HCT116 (cell line): ENCODE measurements around the gene SLC31A1. TPM values are rescaled to one million over a fixed set of nuclear protein-coding genes. Genes with fewer than 3 reads are reported as not detected.

Experiments
- ATAC-seq: fragments of 200-7000 bp; cut with Tn5 transposase; 2 replicates; pipeline ENCODE4 v1.9.1; 2020; ENCODE audit warnings: mild to moderate bottlenecking, moderate library complexity
- BruUV-seq: library from RNA; stranded (reverse); fragments of 400-500 nt; replicated peaks from 2 replicates; lab custom pipeline; 2021; lab: Mats Ljungman, UMichigan
- CTCF ChIA-PET: fragments of 300-600 bp; sonication (Branson Sonifier 250); formaldehyde crosslinking; loops from one replicate; lab custom pipeline; 2021; ENCODE audit warnings: antibody characterized with exemption; lab: Charles Lee
- POLR2A ChIA-PET: fragments of 300-600, 350-600 bp; sonication (Branson Sonifier 250); formaldehyde crosslinking; loops from one replicate; lab custom pipeline; 2021; ENCODE audit warnings: antibody characterized with exemption; lab: Charles Lee
- RAD21 ChIA-PET, 2 experiments: fragments of 300-600 bp; sonication (Branson Sonifier 250); formaldehyde crosslinking; loops; one replicate each; lab custom pipeline; 2023; ENCODE audit warnings: low total read pairs in 2 of 2; ENCODE audit not compliant: uncharacterized antibody in 2 of 2, unreplicated experiment in 2 of 2, low non-redundant PET in 1 of 2; lab: Charles Lee
- DNase-seq: peaks from one replicate; pipeline ENCODE4 v3.0.0-alpha.2; 2010; ENCODE audit warnings: low read depth, low spot score
- H2AFZ ChIP-seq: fragments of 200-600 bp; shearing (Covaris generic), sonication (generic); 2 replicates; pipeline ENCODE4 v1.6.1; 2017; ENCODE audit warnings: low read depth, mixed run types, mixed read lengths, antibody characterized with exemption, low read length; ENCODE audit not compliant: poor library complexity, severe bottlenecking
- H3K27ac ChIP-seq: 2 replicates; pipeline ENCODE4 v1.5.1; 2012; ENCODE audit warnings: low read depth, low read length
- H3K27me3 ChIP-seq: fragments of 200-600 bp; sonication (generic); 2 replicates; pipeline ENCODE4 v1.6.1; 2016; ENCODE audit warnings: mixed run types, low read length, mixed read lengths; ENCODE audit not compliant: insufficient read depth
- H3K36me3 ChIP-seq, 2 experiments: fragments of 200-500 bp in 1 of 2; fragments of 200-600 bp in 1 of 2; sonication (Bioruptor generic) in 1 of 2; sonication (generic) in 1 of 2; 2 replicates each; pipeline versions ENCODE4 v1.5.1 to v1.6.1; 2014 to 2016; ENCODE audit warnings: low read length in 2 of 2, inconsistent platforms in 1 of 2, mixed read lengths in 1 of 2, mixed run types in 1 of 2; ENCODE audit not compliant: insufficient read depth in 2 of 2, control insufficient read depth in 1 of 2
- H3K4me1 ChIP-seq, 2 experiments: fragments of 200-600 bp in 1 of 2; sonication (generic) in 1 of 2; 2 replicates each; pipeline versions ENCODE4 v1.5.1 to v1.6.1; 2012 to 2017; ENCODE audit warnings: low read length in 2 of 2, inconsistent platforms in 1 of 2, mild to moderate bottlenecking in 1 of 2, mixed read lengths in 1 of 2, mixed run types in 1 of 2, moderate library complexity in 1 of 2; ENCODE audit not compliant: insufficient read depth in 2 of 2, control insufficient read depth in 1 of 2
- H3K4me2 ChIP-seq: fragments of 200-600 bp; sonication (generic); 2 replicates; pipeline ENCODE4 v1.6.1; 2017; ENCODE audit warnings: mixed run types, low read length, mixed read lengths
- H3K4me3 ChIP-seq, 2 experiments: fragments of 200-600 bp in 1 of 2; sonication (generic) in 1 of 2; replicated peaks in 1 of 2; 2 replicates each; pipeline ENCODE4 v1.5.1; 2011 to 2016; ENCODE audit warnings: low read length in 2 of 2, control low read depth in 1 of 2, low read depth in 1 of 2, mild to moderate bottlenecking in 1 of 2, mixed read lengths in 1 of 2, mixed run types in 1 of 2
- H3K79me2 ChIP-seq: fragments of 200-600 bp; sonication (generic); 2 replicates; pipeline ENCODE4 v1.6.1; 2017; ENCODE audit warnings: mild to moderate bottlenecking, mixed run types, low read length, moderate library complexity, mixed read lengths; ENCODE audit not compliant: insufficient read depth
- H3K9ac ChIP-seq: fragments of 200-600 bp; sonication (generic); 2 replicates; pipeline ENCODE4 v1.6.1; 2016; ENCODE audit warnings: low read length, mixed read lengths
- H3K9me2 ChIP-seq: fragments of 200-600 bp; sonication (generic), shearing (Covaris generic); 2 replicates; pipeline ENCODE4 v1.6.1; 2017; ENCODE audit warnings: mixed run types, mild to moderate bottlenecking, moderate library complexity; ENCODE audit not compliant: insufficient read depth
- H3K9me3 ChIP-seq, 2 experiments: fragments of 200-500 bp in 1 of 2; fragments of 200-600 bp in 1 of 2; sonication (Bioruptor generic) in 1 of 2; sonication (generic) in 1 of 2; 2 replicates each; pipeline ENCODE4 v1.6.1; 2014 to 2017; ENCODE audit warnings: low read length in 2 of 2, mixed read lengths in 2 of 2, inconsistent platforms in 1 of 2, low read depth in 1 of 2, mild to moderate bottlenecking in 1 of 2, mixed run types in 1 of 2, moderate library complexity in 1 of 2; ENCODE audit not compliant: control insufficient read depth in 1 of 2, insufficient read depth in 1 of 2
- H4K20me1 ChIP-seq: fragments of 200-600 bp; sonication (generic), shearing (Covaris generic); 2 replicates; pipeline ENCODE4 v1.6.1; 2017; ENCODE audit warnings: mixed run types, mild to moderate bottlenecking, moderate library complexity; ENCODE audit not compliant: insufficient read depth
- CBX3 ChIP-seq: IDR thresholded peaks from 2 replicates; pipeline ENCODE4 v1.6.1; 2012; ENCODE audit warnings: low read depth
- CEBPB ChIP-seq: IDR thresholded peaks from 2 replicates; pipeline ENCODE4 v1.6.1; 2012; ENCODE audit warnings: low read depth
- EGR1 ChIP-seq: IDR thresholded peaks from 2 replicates; pipeline ENCODE4 v1.6.1; 2012; ENCODE audit warnings: low read depth
- ELF1 ChIP-seq: IDR thresholded peaks from 2 replicates; pipeline ENCODE4 v1.6.1; 2012; ENCODE audit warnings: low read depth, borderline replicate concordance
- EZH2 ChIP-seq: fragments of 200-600 bp; sonication (generic); IDR thresholded peaks from 2 replicates; pipeline ENCODE4 v1.6.1; 2017; ENCODE audit warnings: antibody characterized with exemption, mixed run types
- EZH2phosphoT487 ChIP-seq: fragments of 200-600 bp; IDR thresholded peaks from 2 replicates; pipeline ENCODE4 v1.6.1; 2018; ENCODE audit warnings: antibody characterized with exemption, borderline replicate concordance
- FOSL1 ChIP-seq: IDR thresholded peaks from 2 replicates; pipeline ENCODE4 v1.6.1; 2012; ENCODE audit warnings: low read depth
- MAX ChIP-seq: IDR thresholded peaks from 2 replicates; pipeline ENCODE4 v1.6.1; 2012
- POLR2A ChIP-seq: IDR thresholded peaks from 2 replicates; pipeline ENCODE4 v1.7.0; 2011; ENCODE audit warnings: borderline replicate concordance; ENCODE audit not compliant: insufficient read depth, insufficient read length; ENCODE audit errors: extremely low read depth
- POLR2AphosphoS5 ChIP-seq: IDR thresholded peaks from 2 replicates; pipeline ENCODE4 v1.6.1; 2011; ENCODE audit warnings: mild to moderate bottlenecking, low read depth, low read length, moderate library complexity
- REST ChIP-seq: IDR thresholded peaks from 2 replicates; pipeline ENCODE4 v1.6.1; 2012; ENCODE audit warnings: low read depth
- SIN3A ChIP-seq: IDR thresholded peaks from 2 replicates; pipeline ENCODE4 v1.6.1; 2012; ENCODE audit warnings: low read depth
- SP1 ChIP-seq: IDR thresholded peaks from 2 replicates; pipeline ENCODE4 v1.6.1; 2012; ENCODE audit warnings: low read depth
- SRF ChIP-seq: IDR thresholded peaks from 2 replicates; pipeline ENCODE4 v1.6.1; 2012; ENCODE audit warnings: low read depth
- YY1 ChIP-seq: IDR thresholded peaks from 2 replicates; pipeline ENCODE4 v1.6.1; 2011; ENCODE audit warnings: low read length, low read depth, moderate library complexity, mild to moderate bottlenecking; ENCODE audit not compliant: insufficient replicate concordance; ENCODE audit errors: extremely low read depth
- ZFX ChIP-seq: fragments of 450-650 bp; IDR thresholded peaks from 2 replicates; pipeline ENCODE4 v1.6.1; 2017
- intact Hi-C: fragments of 100-400 bp; cut with micrococcal nuclease; formaldehyde crosslinking; loops from 2 replicates; pipeline ENCODE4 v1.10.0; 2022
- total RNA-seq: library from RNA; stranded (reverse); gene quantifications from one replicate; pipeline ENCODE4 v1.2.1, GENCODE V29; 2021; ENCODE audit not compliant: unreplicated experiment
- TF ChIP-seq, protein P1 (sequence below): IDR thresholded peaks from 2 replicates; pipeline ENCODE4 v1.6.1; 2012

Gene SLC31A1
- total RNA-seq, 1 experiment from 2014 or later, result 24.4 TPM

- TF ChIP-seq SRF (no peak), MAX (no peak), EZH2phosphoT487 (no peak), ZFX (no peak), EZH2 (no peak), FOSL1 (no peak), CEBPB (no peak), SP1 (no peak), POLR2AphosphoS5 (no peak), POLR2A (no peak), REST (no peak), YY1 (no peak), ELF1 (no peak), EGR1 (no peak), CBX3 (no peak), SIN3A (no peak)
- TF ChIP-seq, protein P1, sequence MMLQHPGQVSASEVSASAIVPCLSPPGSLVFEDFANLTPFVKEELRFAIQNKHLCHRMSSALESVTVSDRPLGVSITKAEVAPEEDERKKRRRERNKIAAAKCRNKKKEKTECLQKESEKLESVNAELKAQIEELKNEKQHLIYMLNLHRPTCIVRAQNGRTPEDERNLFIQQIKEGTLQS, result no peak
- TF ChIP-seq, all 23 proteins: peak for 0
- BruUV-seq, result no TSS peak
- no peak overlapping the region for H3K27ac ChIP-seq
- no peak overlapping the region for H2AFZ ChIP-seq
- peaks cover 21 to 23% of the 10 kb centered on the region in 2 experiments; a peak in 3 of 4 replicates for H3K36me3 ChIP-seq
- H3K4me2 ChIP-seq, result no peak overlapping the region
- H4K20me1 ChIP-seq, result no peaks in the 10 kb centered on the region
- ChIA-PET POLR2A (no interaction called here), CTCF (no interaction called here), RAD21 (no interaction called here)
- no peaks in the 10 kb centered on the region for H3K27me3 ChIP-seq
- no peak overlapping the region for H3K9ac ChIP-seq
- peaks cover 11% of the 10 kb centered on the region for H3K79me2 ChIP-seq
- ATAC-seq (no peak), DNase-seq (no peak)
- no peaks in the 10 kb centered on the region for H3K9me2 ChIP-seq
- peaks cover 0 to 5% of the 10 kb centered on the region in 2 experiments; a peak in 2 of 4 replicates for H3K4me1 ChIP-seq
- intact Hi-C loops, result no loop called here
- no peak overlapping the region for H3K4me3 ChIP-seq
- no peaks in the 10 kb centered on the region for H3K9me3 ChIP-seq
Measured at GRCh38 chr9:113269355-113269754, 48.0 kb downstream of the SLC31A1 start.
